Placental epithelial cell (primary cell): ENCODE data around the gene MAGEC3. TPM values are rescaled to one million over a fixed set of nuclear protein-coding genes. Genes with fewer than 3 reads are reported as not detected.

Source experiments
- total RNA-seq: library from RNA; depleted of rRNA; stranded (reverse); fragments of >200 nt; gene quantifications from 2 replicates; pipeline ENCODE4 v1.2.3, GENCODE V29; 2012

The MAGEC3 gene
- total RNA-seq = not detected in 2 replicates

GRCh38 chrX:141838016-141838415 lies at the start of gene MAGEC3:
TSS of gene MAGEC3 (plus strand) at chrX:141838316. CDS start at chrX:141838316, 0 bp downstream.

GRCh38 chrX:141903400-141904155 lies 65.5 kb downstream of the MAGEC3 start, which contains the start of gene MAGEC1:
TSS of gene MAGEC1 (plus strand) at chrX:141903894. CDS start at chrX:141905073, 1,179 bp downstream.

Other genes with a start within 250 kb of the MAGEC3 start
- gene SPANXA2, start 248.6 kb upstream of the MAGEC3 start, total RNA-seq = not detected in 2 replicates
- not detected in 2 replicates for gene SPANXD, start 139.6 kb upstream of the MAGEC3 start, total RNA-seq
- not detected in 2 replicates for gene MAGEC1, start 65.6 kb downstream of the MAGEC3 start, total RNA-seq